HCT116 (cell line): ENCODE measurements around the gene CNKSR3.

Experiments
- CEBPB ChIP-seq: IDR thresholded peaks from 2 replicates; pipeline ENCODE4 v1.6.1; 2012; ENCODE audit warnings: low read depth
- ELF1 ChIP-seq: IDR thresholded peaks from 2 replicates; pipeline ENCODE4 v1.6.1; 2012; ENCODE audit warnings: low read depth, borderline replicate concordance
- FOSL1 ChIP-seq: IDR thresholded peaks from 2 replicates; pipeline ENCODE4 v1.6.1; 2012; ENCODE audit warnings: low read depth
- POLR2A ChIP-seq: IDR thresholded peaks from 2 replicates; pipeline ENCODE4 v1.7.0; 2011; ENCODE audit warnings: borderline replicate concordance; ENCODE audit not compliant: insufficient read depth, insufficient read length; ENCODE audit errors: extremely low read depth
- POLR2AphosphoS5 ChIP-seq: IDR thresholded peaks from 2 replicates; pipeline ENCODE4 v1.6.1; 2011; ENCODE audit warnings: mild to moderate bottlenecking, low read depth, low read length, moderate library complexity
- YY1 ChIP-seq: IDR thresholded peaks from 2 replicates; pipeline ENCODE4 v1.6.1; 2011; ENCODE audit warnings: low read length, low read depth, moderate library complexity, mild to moderate bottlenecking; ENCODE audit not compliant: insufficient replicate concordance; ENCODE audit errors: extremely low read depth
- ZBTB33 ChIP-seq: IDR thresholded peaks from 2 replicates; pipeline ENCODE4 v1.6.1; 2011; ENCODE audit warnings: mild to moderate bottlenecking, low read length, moderate library complexity; ENCODE audit not compliant: insufficient replicate concordance; ENCODE audit errors: extremely low read depth
- ZFX ChIP-seq: fragments of 450-650 bp; IDR thresholded peaks from 2 replicates; pipeline ENCODE4 v1.6.1; 2017
- TF ChIP-seq, protein P1 (sequence below), 3 experiments: fragments of 200-600 bp in 1 of 3; sonication (generic) in 1 of 3; IDR thresholded peaks in 2 of 3; conservative IDR thresholded peaks in 1 of 3; 2 replicates each; pipeline ENCODE4 v1.5.1; 2012 to 2017; ENCODE audit warnings: low read depth in 2 of 3, low read length in 2 of 3, antibody characterized with exemption in 1 of 3, borderline replicate concordance in 1 of 3, control low read depth in 1 of 3, mild to moderate bottlenecking in 1 of 3, mixed read lengths in 1 of 3, mixed run types in 1 of 3, moderate library complexity in 1 of 3; ENCODE audit not compliant: insufficient read depth in 1 of 3
- TF ChIP-seq, protein P2 (sequence below): IDR thresholded peaks from 2 replicates; pipeline ENCODE4 v1.6.1; 2012; ENCODE audit warnings: low read depth
- TF ChIP-seq, protein P3 (sequence below): IDR thresholded peaks from 2 replicates; pipeline ENCODE4 v1.6.1; 2012

DNA sequence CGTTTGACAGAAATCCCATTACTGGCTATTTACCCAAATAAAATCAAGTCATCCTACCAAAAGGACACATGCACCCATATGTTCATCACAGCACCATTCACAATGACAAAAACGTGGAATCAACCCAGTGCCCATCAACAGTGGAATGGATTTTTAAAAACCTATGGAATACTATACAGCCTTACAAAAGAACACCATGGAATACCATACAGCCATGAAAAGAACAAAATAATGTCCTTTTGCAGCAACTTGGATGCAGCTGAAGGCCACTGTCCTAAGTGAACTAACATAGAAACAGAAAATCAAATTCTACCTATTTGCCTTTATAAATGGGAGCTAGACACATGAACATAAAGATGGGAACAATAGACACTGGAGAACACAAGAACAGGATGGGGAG, 136.5 kb downstream of the CNKSR3 start:
- TF ChIP-seq ZBTB33 (no peak), CEBPB (no peak), POLR2A (no peak), ELF1 (no peak), YY1 (no peak), ZFX (no peak), FOSL1 (no peak), POLR2AphosphoS5 (no peak)
- TF ChIP-seq, protein P1, sequence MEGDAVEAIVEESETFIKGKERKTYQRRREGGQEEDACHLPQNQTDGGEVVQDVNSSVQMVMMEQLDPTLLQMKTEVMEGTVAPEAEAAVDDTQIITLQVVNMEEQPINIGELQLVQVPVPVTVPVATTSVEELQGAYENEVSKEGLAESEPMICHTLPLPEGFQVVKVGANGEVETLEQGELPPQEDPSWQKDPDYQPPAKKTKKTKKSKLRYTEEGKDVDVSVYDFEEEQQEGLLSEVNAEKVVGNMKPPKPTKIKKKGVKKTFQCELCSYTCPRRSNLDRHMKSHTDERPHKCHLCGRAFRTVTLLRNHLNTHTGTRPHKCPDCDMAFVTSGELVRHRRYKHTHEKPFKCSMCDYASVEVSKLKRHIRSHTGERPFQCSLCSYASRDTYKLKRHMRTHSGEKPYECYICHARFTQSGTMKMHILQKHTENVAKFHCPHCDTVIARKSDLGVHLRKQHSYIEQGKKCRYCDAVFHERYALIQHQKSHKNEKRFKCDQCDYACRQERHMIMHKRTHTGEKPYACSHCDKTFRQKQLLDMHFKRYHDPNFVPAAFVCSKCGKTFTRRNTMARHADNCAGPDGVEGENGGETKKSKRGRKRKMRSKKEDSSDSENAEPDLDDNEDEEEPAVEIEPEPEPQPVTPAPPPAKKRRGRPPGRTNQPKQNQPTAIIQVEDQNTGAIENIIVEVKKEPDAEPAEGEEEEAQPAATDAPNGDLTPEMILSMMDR (IDR thresholded peaks at IDR 0.05 in 2 of 3, conservative IDR thresholded peaks at IDR 0.05 in 1 of 3; ENCODE audit: borderline replicate concordance in 1 of 3, insufficient read depth in 1 of 3, low read depth in 2 of 3, low read length in 2 of 3), result no peak
- TF ChIP-seq, protein P2, sequence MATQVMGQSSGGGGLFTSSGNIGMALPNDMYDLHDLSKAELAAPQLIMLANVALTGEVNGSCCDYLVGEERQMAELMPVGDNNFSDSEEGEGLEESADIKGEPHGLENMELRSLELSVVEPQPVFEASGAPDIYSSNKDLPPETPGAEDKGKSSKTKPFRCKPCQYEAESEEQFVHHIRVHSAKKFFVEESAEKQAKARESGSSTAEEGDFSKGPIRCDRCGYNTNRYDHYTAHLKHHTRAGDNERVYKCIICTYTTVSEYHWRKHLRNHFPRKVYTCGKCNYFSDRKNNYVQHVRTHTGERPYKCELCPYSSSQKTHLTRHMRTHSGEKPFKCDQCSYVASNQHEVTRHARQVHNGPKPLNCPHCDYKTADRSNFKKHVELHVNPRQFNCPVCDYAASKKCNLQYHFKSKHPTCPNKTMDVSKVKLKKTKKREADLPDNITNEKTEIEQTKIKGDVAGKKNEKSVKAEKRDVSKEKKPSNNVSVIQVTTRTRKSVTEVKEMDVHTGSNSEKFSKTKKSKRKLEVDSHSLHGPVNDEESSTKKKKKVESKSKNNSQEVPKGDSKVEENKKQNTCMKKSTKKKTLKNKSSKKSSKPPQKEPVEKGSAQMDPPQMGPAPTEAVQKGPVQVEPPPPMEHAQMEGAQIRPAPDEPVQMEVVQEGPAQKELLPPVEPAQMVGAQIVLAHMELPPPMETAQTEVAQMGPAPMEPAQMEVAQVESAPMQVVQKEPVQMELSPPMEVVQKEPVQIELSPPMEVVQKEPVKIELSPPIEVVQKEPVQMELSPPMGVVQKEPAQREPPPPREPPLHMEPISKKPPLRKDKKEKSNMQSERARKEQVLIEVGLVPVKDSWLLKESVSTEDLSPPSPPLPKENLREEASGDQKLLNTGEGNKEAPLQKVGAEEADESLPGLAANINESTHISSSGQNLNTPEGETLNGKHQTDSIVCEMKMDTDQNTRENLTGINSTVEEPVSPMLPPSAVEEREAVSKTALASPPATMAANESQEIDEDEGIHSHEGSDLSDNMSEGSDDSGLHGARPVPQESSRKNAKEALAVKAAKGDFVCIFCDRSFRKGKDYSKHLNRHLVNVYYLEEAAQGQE, result no peak
- TF ChIP-seq, protein P3, sequence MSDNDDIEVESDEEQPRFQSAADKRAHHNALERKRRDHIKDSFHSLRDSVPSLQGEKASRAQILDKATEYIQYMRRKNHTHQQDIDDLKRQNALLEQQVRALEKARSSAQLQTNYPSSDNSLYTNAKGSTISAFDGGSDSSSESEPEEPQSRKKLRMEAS, result no peak
